Stimulated activated CD8-positive, alpha-beta memory T cell treated with anti-CD3 and anti-CD28 coated beads, Interleukin-2, amount 100 ng/mL, for 1 hour (primary cell): ENCODE measurements around the gene KREMEN2.

ENCODE experiments used
- DNase-seq, 2 donors: peaks; one replicate each; pipeline ENCODE4 v3.0.0-alpha.2; 2020; ENCODE audit warnings: low read depth in 2 of 2

KREMEN2 gene

GRCh38 chr16:3003582-3004270, 39.7 kb downstream of the KREMEN2 start:
- DNase-seq: peak; percentile 89 to 91

- no peak for DNase-seq
Measured at GRCh38 chr16:3004319-3004718, 40.2 kb downstream of the KREMEN2 start.

- DNase-seq: no peak
Measured at GRCh38 chr16:3004781-3005284, 40.8 kb downstream of the KREMEN2 start.

GRCh38 chr16:3007059-3007956, 43.2 kb downstream of the KREMEN2 start:
- no peak for DNase-seq

- DNase-seq: no peak
Measured at GRCh38 chr16:3007957-3008689, 44.0 kb downstream of the KREMEN2 start.

DNA sequence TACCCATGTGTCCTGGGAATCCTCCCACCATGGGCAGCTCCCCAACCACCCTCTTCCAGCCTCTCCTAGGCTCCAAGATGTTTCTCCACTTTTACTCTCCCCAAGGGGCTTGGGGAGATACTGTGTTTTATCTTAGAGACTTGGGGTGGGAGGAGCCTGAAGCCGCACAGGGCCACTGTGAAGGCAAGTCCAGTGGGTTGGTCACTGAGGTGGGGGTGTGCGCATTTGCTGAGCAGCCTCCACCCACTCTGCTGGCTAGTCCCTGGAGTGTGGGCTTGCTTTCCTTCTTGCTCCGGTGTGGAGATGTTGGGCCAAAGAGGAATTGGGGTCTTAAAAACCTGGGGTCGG, 44.6 kb downstream of the KREMEN2 start:
- DNase-seq: no peak

- no peak for DNase-seq
Measured at GRCh38 chr16:3009568-3010390, 45.7 kb downstream of the KREMEN2 start.

GRCh38 chr16:3010510-3010909, 46.4 kb downstream of the KREMEN2 start:
- DNase-seq: no peak

DNA sequence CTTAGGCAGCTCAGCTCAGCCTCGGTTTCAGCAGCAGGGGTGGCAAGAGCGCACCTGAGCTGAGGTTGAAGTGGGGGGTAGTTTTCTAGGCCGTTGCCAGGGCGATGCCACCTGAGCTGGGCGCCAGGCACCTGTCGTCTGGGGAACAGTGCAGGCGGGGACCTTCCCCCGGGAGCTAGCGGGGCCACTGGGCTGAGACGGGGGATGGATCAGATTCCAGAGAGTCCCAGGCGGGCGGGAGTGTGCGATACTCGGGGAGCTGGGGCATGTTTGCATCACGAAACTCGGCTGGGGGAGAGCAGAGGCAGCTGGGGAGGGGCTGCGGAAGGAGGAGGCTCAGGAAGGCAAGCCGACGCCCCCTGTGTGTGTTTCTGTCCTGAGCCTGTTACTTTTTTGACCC, 48.2 kb downstream of the KREMEN2 start:
- DNase-seq: no peak

- DNase-seq: no peak
Measured at GRCh38 chr16:3012828-3013420, 48.8 kb downstream of the KREMEN2 start, which contains the start of gene CLDN9. CLDN9 (plus strand) TSS chr16:3012923; CDS start chr16:3013363, 440 bp downstream.

DNA sequence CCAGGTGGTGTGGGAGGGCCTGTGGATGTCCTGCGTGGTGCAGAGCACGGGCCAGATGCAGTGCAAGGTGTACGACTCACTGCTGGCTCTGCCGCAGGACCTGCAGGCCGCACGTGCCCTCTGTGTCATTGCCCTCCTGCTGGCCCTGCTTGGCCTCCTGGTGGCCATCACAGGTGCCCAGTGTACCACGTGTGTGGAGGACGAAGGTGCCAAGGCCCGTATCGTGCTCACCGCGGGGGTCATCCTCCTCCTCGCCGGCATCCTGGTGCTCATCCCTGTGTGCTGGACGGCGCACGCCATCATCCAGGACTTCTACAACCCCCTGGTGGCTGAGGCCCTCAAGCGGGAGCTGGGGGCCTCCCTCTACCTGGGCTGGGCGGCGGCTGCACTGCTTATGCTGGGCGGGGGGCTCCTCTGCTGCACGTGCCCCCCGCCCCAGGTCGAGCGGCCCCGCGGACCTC, 49.4 kb downstream of the KREMEN2 start:
- no peak for DNase-seq

GRCh38 chr16:3013998-3014690, 50.1 kb downstream of the KREMEN2 start:
- no peak for DNase-seq

GRCh38 chr16:3014971-3015370, 50.9 kb downstream of the KREMEN2 start:
- no peak for DNase-seq

- no peak for DNase-seq
Measured at GRCh38 chr16:3015865-3016521, 51.9 kb downstream of the KREMEN2 start.

GRCh38 chr16:3017344-3017743, 53.3 kb downstream of the KREMEN2 start:
- no peak for DNase-seq
